A673 (cell line): ENCODE results near the gene TUBB. TPM values are rescaled to one million over a fixed set of nuclear protein-coding genes. Genes with fewer than 3 reads are reported as not detected.
A peak's percentile ranks its signal among the peaks of the same experiment; 100 is the strongest.
"Not testable (repeated sequence)": the region's sequence is repeated elsewhere in the genome, so short reads cannot be mapped to it uniquely, and the experiment has no call there.

ENCODE experiments used
- BruUV-seq: library from RNA; stranded (reverse); fragments of 400-500 nt; replicated peaks from 2 replicates; lab custom pipeline; 2021; lab: Mats Ljungman, UMichigan
- CTCF ChIA-PET: fragments of 300-600 bp; sonication (Branson Sonifier 250); formaldehyde crosslinking; loops from one replicate; lab custom pipeline; 2022; ENCODE audit warnings: antibody characterized with exemption; lab: Charles Lee
- POLR2A ChIA-PET: fragments of 300-600 bp; sonication (Branson Sonifier 250); formaldehyde crosslinking; loops from one replicate; lab custom pipeline; 2022; ENCODE audit warnings: antibody characterized with exemption; ENCODE audit not compliant: low non-redundant PET; lab: Charles Lee
- DNase-seq: peaks from one replicate; pipeline ENCODE4 v3.0.0-alpha.2; 2015; ENCODE audit warnings: low spot score
- H3K27ac ChIP-seq: fragments of 200-600 bp; sonication (generic); 2 replicates; pipeline ENCODE4 v1.5.1; 2016; ENCODE audit warnings: mixed run types, low read depth, mild to moderate bottlenecking, mixed read lengths, antibody characterized with exemption, low read length; ENCODE audit not compliant: poor library complexity, severe bottlenecking
- H3K27me3 ChIP-seq: fragments of 200-600 bp; sonication (generic); replicated peaks from 2 replicates; pipeline ENCODE4 v1.6.1; 2017; ENCODE audit warnings: mixed run types, low read depth, mild to moderate bottlenecking, mixed read lengths, antibody characterized with exemption, low read length; ENCODE audit not compliant: insufficient read depth, poor library complexity
- H3K36me3 ChIP-seq: fragments of 200-600 bp; sonication (generic); 2 replicates; pipeline ENCODE4 v1.6.1; 2016; ENCODE audit warnings: mixed run types, mild to moderate bottlenecking, mixed read lengths, antibody characterized with exemption, low read length; ENCODE audit not compliant: insufficient read depth, poor library complexity, severe bottlenecking
- H3K4me1 ChIP-seq: fragments of 200-600 bp; sonication (generic); 2 replicates; pipeline ENCODE4 v1.6.1; 2017; ENCODE audit warnings: mixed run types, mild to moderate bottlenecking, mixed read lengths, antibody characterized with exemption, low read length; ENCODE audit not compliant: insufficient read depth, poor library complexity, severe bottlenecking
- H3K4me3 ChIP-seq: fragments of 200-600 bp; sonication (generic); 2 replicates; pipeline ENCODE4 v1.5.1; 2016; ENCODE audit warnings: low read depth, mixed run types, mild to moderate bottlenecking, mixed read lengths, low read length; ENCODE audit not compliant: poor library complexity, severe bottlenecking
- H3K9me3 ChIP-seq: fragments of 200-600 bp; sonication (generic); 2 replicates; pipeline ENCODE4 v1.6.1; 2016; ENCODE audit warnings: mixed run types, low read depth, mild to moderate bottlenecking, mixed read lengths, antibody characterized with exemption, low read length; ENCODE audit not compliant: poor library complexity, severe bottlenecking
- EZH2 ChIP-seq: fragments of 200-600 bp; sonication (generic); IDR thresholded peaks from 2 replicates; pipeline ENCODE4 v1.6.1; 2017; ENCODE audit warnings: borderline replicate concordance, low read depth, mild to moderate bottlenecking, mixed read lengths, antibody characterized with exemption, low read length; ENCODE audit not compliant: poor library complexity, severe bottlenecking
- intact Hi-C: fragments of 100-400 bp; cut with micrococcal nuclease; formaldehyde crosslinking; loops from one replicate; pipeline ENCODE4 v1.10.0; 2022; ENCODE audit not compliant: unreplicated experiment
- total RNA-seq: library from RNA; stranded (reverse); gene quantifications from 2 replicates; pipeline ENCODE4 v1.2.3, GENCODE V29; 2021
- TF ChIP-seq, protein P1 (sequence below): fragments of 300-800, 200-600 bp; sonication (generic); conservative IDR thresholded peaks from 2 replicates; pipeline ENCODE4 v1.5.1; 2017; ENCODE audit warnings: low read depth, mild to moderate bottlenecking, antibody characterized with exemption, low read length, moderate library complexity, mixed read lengths

Gene TUBB
- total RNA-seq, 1 experiment from 2014 or later: 1,936 TPM

DNA sequence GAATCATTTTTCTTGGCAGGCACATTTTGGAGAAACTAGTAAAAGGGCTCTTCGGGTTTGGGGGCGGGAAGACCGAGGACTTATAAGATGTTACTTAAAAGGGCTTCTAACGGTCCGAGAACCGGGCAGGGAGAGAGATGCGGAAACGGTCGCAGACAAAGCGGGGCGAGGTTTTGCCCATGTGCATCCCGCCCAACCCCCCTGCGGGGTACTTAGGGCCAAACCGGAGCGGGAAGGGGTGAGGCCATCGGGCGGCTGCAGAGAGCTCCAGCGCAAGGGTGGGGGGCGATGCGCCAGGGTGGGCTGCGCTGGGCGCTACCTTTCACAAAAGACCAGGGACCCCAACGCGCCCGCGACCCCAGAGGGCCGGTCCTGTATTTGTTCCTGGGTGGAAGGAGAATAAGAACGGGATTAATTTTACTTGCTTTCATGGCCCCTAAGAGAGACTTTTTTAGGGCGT lies 616 bp downstream of the TUBB start:
- H3K4me1 ChIP-seq: peaks cover 40% of the 10 kb centered on the region
- H3K4me3 ChIP-seq: peak overlapping the region; percentile 94
- H3K27me3 ChIP-seq: no peaks in the 10 kb centered on the region
- intact Hi-C loops: no loop called here
- TF ChIP-seq EZH2: no peak
- TF ChIP-seq, protein P1, sequence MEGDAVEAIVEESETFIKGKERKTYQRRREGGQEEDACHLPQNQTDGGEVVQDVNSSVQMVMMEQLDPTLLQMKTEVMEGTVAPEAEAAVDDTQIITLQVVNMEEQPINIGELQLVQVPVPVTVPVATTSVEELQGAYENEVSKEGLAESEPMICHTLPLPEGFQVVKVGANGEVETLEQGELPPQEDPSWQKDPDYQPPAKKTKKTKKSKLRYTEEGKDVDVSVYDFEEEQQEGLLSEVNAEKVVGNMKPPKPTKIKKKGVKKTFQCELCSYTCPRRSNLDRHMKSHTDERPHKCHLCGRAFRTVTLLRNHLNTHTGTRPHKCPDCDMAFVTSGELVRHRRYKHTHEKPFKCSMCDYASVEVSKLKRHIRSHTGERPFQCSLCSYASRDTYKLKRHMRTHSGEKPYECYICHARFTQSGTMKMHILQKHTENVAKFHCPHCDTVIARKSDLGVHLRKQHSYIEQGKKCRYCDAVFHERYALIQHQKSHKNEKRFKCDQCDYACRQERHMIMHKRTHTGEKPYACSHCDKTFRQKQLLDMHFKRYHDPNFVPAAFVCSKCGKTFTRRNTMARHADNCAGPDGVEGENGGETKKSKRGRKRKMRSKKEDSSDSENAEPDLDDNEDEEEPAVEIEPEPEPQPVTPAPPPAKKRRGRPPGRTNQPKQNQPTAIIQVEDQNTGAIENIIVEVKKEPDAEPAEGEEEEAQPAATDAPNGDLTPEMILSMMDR: no peak
- DNase-seq: peak; percentile 87
- no TSS peak for BruUV-seq
- POLR2A ChIA-PET: interaction anchor here (0.6 to 1.5 kb wide), 4 partner anchors 42 to 150 kb away, joined by 4 to 11 read pairs (median 5); partner anchors contain the start of genes MRPS18B and PPP1R10
- peak overlapping the region; percentile 98 for H3K27ac ChIP-seq
- CTCF ChIA-PET: interaction anchor here (0.6 kb wide), 1 partner anchor 14 kb away, joined by 3 read pairs; no protein-coding TSS in a partner anchor
- no peaks in the 10 kb centered on the region for H3K9me3 ChIP-seq
- peaks cover 44% of the 10 kb centered on the region for H3K36me3 ChIP-seq

- DNase-seq: peak; percentile 94
- Histone ChIP-seq H3K4me3 (peak overlapping the region; percentile 94), H3K27ac (peak overlapping the region; percentile 98), H3K27me3 (no peaks in the 10 kb centered on the region), H3K36me3 (peaks cover 45% of the 10 kb centered on the region), H3K4me1 (peaks cover 35% of the 10 kb centered on the region), H3K9me3 (no peaks in the 10 kb centered on the region)
- ChIA-PET CTCF (interaction anchor here (0.6 to 2.1 kb wide), 2 partner anchors 13 to 42 kb away, joined by 3 to 11 read pairs; no protein-coding TSS in a partner anchor), POLR2A (interaction anchor here (0.6 to 1.5 kb wide), 3 partner anchors 42 to 104 kb away, joined by 4 to 5 read pairs (median 5); partner anchors contain the start of genes MRPS18B and PPP1R10)
- BruUV-seq: no TSS peak
- no peak for TF ChIP-seq EZH2
- TF ChIP-seq, protein P1: 0 out of 2 replicates have a peak, but pooled peaks have one; percentile 27
- intact Hi-C loops: loop anchor here (1.0 kb wide), 1 partner anchor 42 kb away; no protein-coding TSS in a partner anchor
These were observed 1.3 kb downstream of the TUBB start for GRCh38 chr6:30721198-30722024.

GRCh38 chr6:30722025-30722279 lies 1.8 kb downstream of the TUBB start:
- not testable (repeated sequence) for H3K27me3 ChIP-seq, BruUV-seq, H3K9me3 ChIP-seq
- POLR2A ChIA-PET: interaction anchor here (1.5 kb wide), 1 partner anchor 43 kb away, joined by 4 read pairs; no protein-coding TSS in a partner anchor
- H3K36me3 ChIP-seq: peaks cover 45% of the 10 kb centered on the region
- CTCF ChIA-PET: interaction anchor here (2.1 kb wide), 1 partner anchor 43 kb away, joined by 11 read pairs; no protein-coding TSS in a partner anchor
- H3K27ac ChIP-seq: peak overlapping the region; percentile 98
- DNase-seq: peak; percentile 29
- H3K4me1 ChIP-seq: peaks cover 33% of the 10 kb centered on the region
- peak overlapping the region; percentile 94 for H3K4me3 ChIP-seq
- intact Hi-C loops: loop anchor here (1.0 kb wide), 1 partner anchor 43 kb away; no protein-coding TSS in a partner anchor
